Measurements from ENCODE around the gene AMN1.

Gene AMN1

DNA sequence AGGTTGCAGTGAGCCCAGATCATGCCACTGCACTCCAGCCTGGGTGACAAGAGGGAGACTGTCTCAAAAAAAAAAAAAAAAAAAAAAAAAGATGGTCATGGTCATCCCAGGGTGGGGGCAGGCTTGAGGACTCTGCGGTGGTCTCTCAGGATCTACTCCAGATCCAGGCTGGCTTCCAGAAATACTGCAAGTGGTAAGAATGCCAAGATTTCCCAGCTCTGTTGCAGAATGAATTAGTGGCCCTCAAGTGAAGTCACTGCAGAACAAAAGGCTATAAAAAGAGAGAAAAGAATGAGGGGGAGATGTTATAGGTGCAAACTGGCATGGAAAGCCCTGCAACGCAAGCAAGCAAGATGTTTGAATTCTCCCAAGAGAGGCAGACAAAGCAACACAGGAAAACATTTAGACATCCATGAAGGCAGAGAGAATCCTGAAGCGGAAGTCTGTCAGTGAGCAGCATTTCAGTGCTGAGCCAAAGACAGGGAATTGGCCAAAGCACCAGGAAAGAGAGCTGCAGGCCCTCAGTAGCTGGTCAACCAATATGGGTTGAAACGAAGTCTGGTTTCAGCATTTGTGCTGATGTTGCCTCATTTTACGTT lies 101.3 kb downstream of the AMN1 start:
- DNase-seq: no peak

DNA sequence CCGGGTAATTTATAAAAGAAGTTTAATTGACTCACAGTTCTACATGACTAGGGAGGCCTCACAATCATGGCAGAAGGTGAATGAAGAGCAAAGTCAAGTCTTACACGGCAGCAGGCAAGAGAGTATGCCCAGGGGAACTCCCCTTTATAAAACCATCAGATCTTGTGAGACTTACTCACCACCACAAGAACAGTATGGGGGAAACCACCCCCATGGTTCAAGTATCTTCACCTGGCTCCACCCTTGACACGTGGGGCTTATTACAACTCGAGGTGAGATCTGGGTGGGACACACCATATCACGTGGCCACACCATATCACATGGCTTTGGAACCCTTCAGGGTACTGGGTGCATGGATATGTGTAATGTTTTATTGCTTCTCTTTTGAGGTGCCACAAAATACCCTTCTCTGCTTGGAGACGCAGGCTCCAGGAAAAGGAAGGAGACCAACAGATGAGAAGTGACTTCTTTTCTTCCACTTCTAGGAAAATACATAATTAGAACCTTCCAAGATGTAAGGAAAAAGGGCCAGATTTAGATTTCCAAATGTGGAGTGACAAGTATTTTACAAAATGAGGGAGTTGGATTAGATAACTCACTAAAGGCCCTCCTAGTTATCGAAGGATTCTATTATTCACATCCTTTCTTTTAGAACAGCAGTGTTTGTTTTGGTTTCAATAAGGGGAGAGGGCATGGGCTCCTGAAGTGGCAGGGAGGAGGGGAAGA lies 102.4 kb downstream of the AMN1 start:
- DNase-seq: no peak

DNA sequence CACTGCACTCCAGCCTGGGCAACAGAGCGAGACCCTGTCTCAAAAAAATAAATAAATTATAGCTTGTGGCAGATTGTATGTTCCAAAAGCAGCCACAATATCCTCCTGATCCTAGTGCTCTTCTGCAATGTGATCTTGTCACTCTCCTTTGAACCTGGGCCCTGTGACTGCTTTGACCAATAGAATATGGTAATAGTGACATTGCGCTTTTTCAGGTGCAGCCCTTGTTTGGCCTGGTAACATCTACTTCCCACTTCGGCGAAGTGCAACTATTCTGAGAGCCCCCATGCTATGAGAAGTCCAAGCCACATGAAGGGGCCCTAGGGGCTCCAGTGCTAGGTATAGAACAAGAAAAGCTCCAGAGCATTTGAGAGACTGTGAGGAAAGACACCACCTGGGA lies 106.8 kb downstream of the AMN1 start:
- no peak for DNase-seq

Data from fibroblast of skin of back (primary cell).